H1 (cell line): ENCODE data around the gene SLC27A5.

Experiments used
- EP300 ChIP-seq, 2 experiments: IDR thresholded peaks; 1 replicate in 1 of 2; 2 replicates in 1 of 2; pipeline ENCODE4 v1.6.1; 2011 to 2012; ENCODE audit warnings: low read depth in 2 of 2, low read length in 2 of 2, mild to moderate bottlenecking in 2 of 2, borderline replicate concordance in 1 of 2, inconsistent platforms in 1 of 2, moderate library complexity in 1 of 2
- FOSL1 ChIP-seq: IDR thresholded peaks from 2 replicates; pipeline ENCODE4 v1.6.1; 2011; ENCODE audit warnings: mild to moderate bottlenecking, low read depth, low read length, moderate library complexity; ENCODE audit not compliant: insufficient read depth
- HDAC2 ChIP-seq, 2 experiments: fragments of 300-600 bp in 1 of 2; sonication (generic) in 1 of 2; IDR thresholded peaks; 2 replicates each; pipeline ENCODE4 v1.6.1; 2011 to 2012; ENCODE audit warnings: low read depth in 2 of 2, low read length in 2 of 2, mild to moderate bottlenecking in 2 of 2, moderate library complexity in 2 of 2, borderline replicate concordance in 1 of 2, inconsistent platforms in 1 of 2
- POLR2AphosphoS5 ChIP-seq: IDR thresholded peaks from 2 replicates; pipeline ENCODE4 v1.6.1; 2011; ENCODE audit warnings: low read depth, low read length
- SIN3A ChIP-seq, 2 experiments: IDR thresholded peaks in 1 of 2; conservative IDR thresholded peaks in 1 of 2; 2 replicates each; pipeline ENCODE4 v1.6.1; 2011 to 2012; ENCODE audit warnings: low read length in 2 of 2, improper control_type of control experiment in 1 of 2, low read depth in 1 of 2, mild to moderate bottlenecking in 1 of 2
- SUZ12 ChIP-seq: fragments of 200-600 bp; sonication (generic); IDR thresholded peaks from 2 replicates; pipeline ENCODE4 v1.6.1; 2012; ENCODE audit warnings: mild to moderate bottlenecking, inconsistent platforms, low read length, moderate library complexity, mixed read lengths
- ZNF274 ChIP-seq: IDR thresholded peaks from 2 replicates; pipeline ENCODE4 v1.7.0; 2012; ENCODE audit warnings: low read length, borderline replicate concordance; ENCODE audit errors: extremely low read depth
- TF ChIP-seq, protein P1 (sequence below), 3 experiments: IDR thresholded peaks; 1 replicate in 2 of 3; 2 replicates in 1 of 3; pipeline versions ENCODE4 v1.5.1 to v1.6.1; 2011; ENCODE audit warnings: low read length in 3 of 3, mild to moderate bottlenecking in 3 of 3, inconsistent platforms in 2 of 3, low read depth in 1 of 3, moderate library complexity in 1 of 3; ENCODE audit not compliant: insufficient read depth in 1 of 3; ENCODE audit errors: control extremely low read depth in 1 of 3
- TF ChIP-seq, protein P2 (sequence below): IDR thresholded peaks from 2 replicates; pipeline ENCODE4 v1.6.1; 2012; ENCODE audit warnings: inconsistent platforms

GRCh38 chr19:58543826-58544590 is 32.2 kb upstream of the SLC27A5 start, which contains the start of gene TRIM28:
- TF ChIP-seq ZNF274 (no peak), HDAC2 (IDR thresholded peaks at IDR 0.05; ENCODE audit: borderline replicate concordance in 1 of 2, low read depth in 2 of 2, low read length in 2 of 2) (0 out of 4 replicates have a peak, but pooled peaks of 1 of the 2 experiments have one; percentile 30), EP300 (IDR thresholded peaks at IDR 0.05; ENCODE audit: borderline replicate concordance in 1 of 2, low read depth in 2 of 2, low read length in 2 of 2) (0 out of 3 replicates have a peak, but pooled peaks of 1 of the 2 experiments have one; percentile 1), POLR2AphosphoS5 (peak; percentile 96), SIN3A (conservative IDR thresholded peaks at IDR 0.05 in 1 of 2, IDR thresholded peaks at IDR 0.05 in 1 of 2; ENCODE audit: low read depth in 1 of 2, low read length in 2 of 2) (no peak; a peak in 1 of 4 replicates), SUZ12 (no peak), FOSL1 (no peak)
- TF ChIP-seq, protein P1, sequence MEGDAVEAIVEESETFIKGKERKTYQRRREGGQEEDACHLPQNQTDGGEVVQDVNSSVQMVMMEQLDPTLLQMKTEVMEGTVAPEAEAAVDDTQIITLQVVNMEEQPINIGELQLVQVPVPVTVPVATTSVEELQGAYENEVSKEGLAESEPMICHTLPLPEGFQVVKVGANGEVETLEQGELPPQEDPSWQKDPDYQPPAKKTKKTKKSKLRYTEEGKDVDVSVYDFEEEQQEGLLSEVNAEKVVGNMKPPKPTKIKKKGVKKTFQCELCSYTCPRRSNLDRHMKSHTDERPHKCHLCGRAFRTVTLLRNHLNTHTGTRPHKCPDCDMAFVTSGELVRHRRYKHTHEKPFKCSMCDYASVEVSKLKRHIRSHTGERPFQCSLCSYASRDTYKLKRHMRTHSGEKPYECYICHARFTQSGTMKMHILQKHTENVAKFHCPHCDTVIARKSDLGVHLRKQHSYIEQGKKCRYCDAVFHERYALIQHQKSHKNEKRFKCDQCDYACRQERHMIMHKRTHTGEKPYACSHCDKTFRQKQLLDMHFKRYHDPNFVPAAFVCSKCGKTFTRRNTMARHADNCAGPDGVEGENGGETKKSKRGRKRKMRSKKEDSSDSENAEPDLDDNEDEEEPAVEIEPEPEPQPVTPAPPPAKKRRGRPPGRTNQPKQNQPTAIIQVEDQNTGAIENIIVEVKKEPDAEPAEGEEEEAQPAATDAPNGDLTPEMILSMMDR (IDR thresholded peaks at IDR 0.05; ENCODE audit: control extremely low read depth in 1 of 3, insufficient read depth in 1 of 3, low read depth in 1 of 3, low read length in 3 of 3): no peak
- TF ChIP-seq, protein P2, sequence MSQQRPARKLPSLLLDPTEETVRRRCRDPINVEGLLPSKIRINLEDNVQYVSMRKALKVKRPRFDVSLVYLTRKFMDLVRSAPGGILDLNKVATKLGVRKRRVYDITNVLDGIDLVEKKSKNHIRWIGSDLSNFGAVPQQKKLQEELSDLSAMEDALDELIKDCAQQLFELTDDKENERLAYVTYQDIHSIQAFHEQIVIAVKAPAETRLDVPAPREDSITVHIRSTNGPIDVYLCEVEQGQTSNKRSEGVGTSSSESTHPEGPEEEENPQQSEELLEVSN: peak; percentile 30; the same call in 1 of the 2 replicates
